ENCODE measurements around the gene LUM.

LUM gene, protein sequence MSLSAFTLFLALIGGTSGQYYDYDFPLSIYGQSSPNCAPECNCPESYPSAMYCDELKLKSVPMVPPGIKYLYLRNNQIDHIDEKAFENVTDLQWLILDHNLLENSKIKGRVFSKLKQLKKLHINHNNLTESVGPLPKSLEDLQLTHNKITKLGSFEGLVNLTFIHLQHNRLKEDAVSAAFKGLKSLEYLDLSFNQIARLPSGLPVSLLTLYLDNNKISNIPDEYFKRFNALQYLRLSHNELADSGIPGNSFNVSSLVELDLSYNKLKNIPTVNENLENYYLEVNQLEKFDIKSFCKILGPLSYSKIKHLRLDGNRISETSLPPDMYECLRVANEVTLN

DNA sequence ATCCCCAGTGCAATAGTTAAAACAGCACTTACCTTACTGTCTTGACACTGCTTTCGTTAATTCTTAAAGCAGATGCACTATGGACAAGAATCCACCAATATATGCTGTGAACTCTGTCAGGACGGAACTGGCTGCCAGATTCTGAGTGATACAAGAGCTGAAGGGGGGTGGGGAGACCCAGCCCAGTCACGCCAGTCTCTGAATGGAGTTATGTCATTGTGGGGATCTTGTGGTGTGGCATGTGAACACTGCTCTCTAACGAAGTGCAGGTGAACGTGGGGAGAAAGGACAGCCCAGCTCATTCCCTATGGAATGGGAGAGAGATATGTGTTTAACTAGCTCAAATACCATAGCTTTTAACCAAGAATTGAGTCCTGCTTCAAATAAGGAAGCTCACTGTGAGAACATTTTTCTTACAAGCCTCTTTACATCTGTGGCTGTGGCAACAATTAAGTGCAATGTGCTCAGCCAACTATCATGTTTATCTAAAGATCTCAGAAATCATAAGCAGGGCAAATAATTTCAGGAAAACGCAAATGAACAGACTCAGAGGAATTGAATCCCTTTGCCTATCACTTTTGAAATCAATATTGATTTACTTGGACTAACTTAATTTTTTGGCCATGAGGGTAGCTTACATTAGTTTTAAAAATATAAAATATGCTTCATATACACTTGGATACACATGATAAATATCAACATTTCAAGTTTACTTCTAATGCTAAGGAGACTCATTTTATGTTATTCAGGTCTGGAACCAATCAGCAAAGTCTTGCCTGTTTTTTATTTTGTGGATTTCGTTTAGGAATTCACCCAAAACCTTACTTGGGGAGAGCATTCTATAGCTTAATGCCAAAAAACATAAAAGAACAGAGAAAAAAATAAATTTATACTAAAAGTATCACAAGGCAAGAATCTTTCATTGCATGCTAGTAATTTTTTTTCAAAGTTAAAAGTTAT is at the start of gene LUM:
TSS of gene LUM (minus strand) at position 129 of the 960 bp plus-strand sequence. CDS start 2,515 bp downstream, outside the sequence.
- no peak within 1 kb of the TSS for H2AFZ ChIP-seq (ENCODE audit: low read depth)
- H3K4me3 ChIP-seq (IDR thresholded peaks at IDR 0.05; ENCODE audit: insufficient read depth, low read depth, low read length), result no peak within 1 kb of the TSS
- no peaks in the 10 kb centered on the region for H4K20me1 ChIP-seq (ENCODE audit: insufficient read depth)
- H3K27ac ChIP-seq, result no peak within 1 kb of the TSS
- H3K4me1 ChIP-seq (ENCODE audit: low read depth, poor library complexity, severe bottlenecking), result no peaks in the 10 kb centered on the region
- no peaks in the 10 kb centered on the region for H3K36me3 ChIP-seq (ENCODE audit: insufficient read depth)
- H3K79me2 ChIP-seq (ENCODE audit: insufficient read depth, low read depth), result no peaks in the 10 kb centered on the region
- TF ChIP-seq, protein P1, sequence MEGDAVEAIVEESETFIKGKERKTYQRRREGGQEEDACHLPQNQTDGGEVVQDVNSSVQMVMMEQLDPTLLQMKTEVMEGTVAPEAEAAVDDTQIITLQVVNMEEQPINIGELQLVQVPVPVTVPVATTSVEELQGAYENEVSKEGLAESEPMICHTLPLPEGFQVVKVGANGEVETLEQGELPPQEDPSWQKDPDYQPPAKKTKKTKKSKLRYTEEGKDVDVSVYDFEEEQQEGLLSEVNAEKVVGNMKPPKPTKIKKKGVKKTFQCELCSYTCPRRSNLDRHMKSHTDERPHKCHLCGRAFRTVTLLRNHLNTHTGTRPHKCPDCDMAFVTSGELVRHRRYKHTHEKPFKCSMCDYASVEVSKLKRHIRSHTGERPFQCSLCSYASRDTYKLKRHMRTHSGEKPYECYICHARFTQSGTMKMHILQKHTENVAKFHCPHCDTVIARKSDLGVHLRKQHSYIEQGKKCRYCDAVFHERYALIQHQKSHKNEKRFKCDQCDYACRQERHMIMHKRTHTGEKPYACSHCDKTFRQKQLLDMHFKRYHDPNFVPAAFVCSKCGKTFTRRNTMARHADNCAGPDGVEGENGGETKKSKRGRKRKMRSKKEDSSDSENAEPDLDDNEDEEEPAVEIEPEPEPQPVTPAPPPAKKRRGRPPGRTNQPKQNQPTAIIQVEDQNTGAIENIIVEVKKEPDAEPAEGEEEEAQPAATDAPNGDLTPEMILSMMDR (conservative IDR thresholded peaks at IDR 0.05; ENCODE audit: low read depth, low read length), result no peak
- H3K27me3 ChIP-seq (ENCODE audit: insufficient read depth, low read depth), result no peaks in the 10 kb centered on the region
- no peak within 1 kb of the TSS for H3K9ac ChIP-seq
- H3K4me2 ChIP-seq, result no peak within 1 kb of the TSS

DNA sequence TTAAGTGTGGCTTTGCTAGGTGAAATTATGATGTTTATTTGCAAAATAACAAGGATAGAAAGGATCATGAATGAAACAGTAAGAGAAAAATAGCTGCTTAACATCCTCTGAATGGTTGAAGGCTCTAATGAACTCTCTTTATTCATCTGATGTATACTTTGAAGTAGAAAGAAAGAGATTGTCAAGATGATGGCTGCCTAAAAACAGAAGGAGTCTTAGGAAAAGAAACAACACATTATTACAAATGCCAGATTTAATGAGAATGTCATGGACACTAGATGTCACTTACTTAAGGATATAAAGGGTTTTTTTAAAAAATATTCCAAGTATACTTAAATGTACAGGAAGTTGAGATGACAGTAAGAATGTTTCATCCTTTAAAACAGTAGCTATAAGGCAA is 49.7 kb upstream of the LUM start:
- Histone ChIP-seq H3K36me3 (ENCODE audit: insufficient read depth) (no peaks in the 10 kb centered on the region), H2AFZ (ENCODE audit: low read depth) (no peak overlapping the region), H3K27me3 (ENCODE audit: insufficient read depth, low read depth) (no peaks in the 10 kb centered on the region), H3K79me2 (ENCODE audit: insufficient read depth, low read depth) (no peaks in the 10 kb centered on the region), H3K4me1 (ENCODE audit: low read depth, poor library complexity, severe bottlenecking) (no peaks in the 10 kb centered on the region), H3K9ac (no peak overlapping the region), H3K27ac (no peak overlapping the region), H3K4me2 (no peak overlapping the region), H4K20me1 (ENCODE audit: insufficient read depth) (no peaks in the 10 kb centered on the region), H3K4me3 (IDR thresholded peaks at IDR 0.05; ENCODE audit: insufficient read depth, low read depth, low read length) (no peak overlapping the region)
- TF ChIP-seq, protein P1 (conservative IDR thresholded peaks at IDR 0.05; ENCODE audit: low read depth, low read length), result no peak

DNA sequence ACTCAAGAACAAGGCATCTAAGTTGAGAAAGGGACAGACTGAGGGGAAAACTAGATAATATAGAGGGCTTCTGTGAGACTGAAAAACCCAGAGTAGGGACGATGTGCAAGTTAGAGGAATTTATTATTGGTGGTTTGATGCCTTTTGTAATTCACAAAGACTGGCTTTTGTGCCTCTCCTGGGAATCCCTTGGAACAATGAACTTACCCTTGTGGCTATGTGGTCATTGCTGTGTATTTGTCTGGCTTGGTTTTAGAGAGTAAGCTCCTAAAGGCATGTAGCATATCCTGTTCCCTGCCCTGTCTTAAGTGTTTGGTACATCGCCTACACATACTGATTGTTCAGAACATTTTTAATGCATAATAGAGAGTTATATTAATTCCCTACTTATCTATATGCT is 44.7 kb upstream of the LUM start:
- no peaks in the 10 kb centered on the region for H3K36me3 ChIP-seq (ENCODE audit: insufficient read depth)

DNA sequence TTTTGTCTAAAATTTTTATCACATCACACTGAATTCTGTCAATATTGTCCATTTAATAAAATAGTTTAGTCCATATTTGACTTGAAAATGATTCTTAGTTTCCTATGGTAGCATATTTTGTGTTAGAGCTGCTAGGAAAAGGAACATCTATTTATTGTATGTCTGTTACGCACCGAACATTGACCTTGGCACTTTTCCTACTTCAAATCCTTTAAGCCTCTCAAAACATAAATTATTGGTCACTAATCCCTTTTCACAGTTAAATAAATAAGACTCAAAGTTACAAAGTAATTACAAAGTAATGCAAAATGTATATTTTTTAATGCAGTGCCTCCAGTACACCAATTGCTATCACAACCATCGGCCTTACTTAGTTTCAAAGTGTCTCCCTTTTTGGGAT is 42.8 kb upstream of the LUM start:
- no peaks in the 10 kb centered on the region for H3K36me3 ChIP-seq (ENCODE audit: insufficient read depth)

More for the DNA sequence above, 44.7 kb upstream of the LUM start:
- no peaks in the 10 kb centered on the region for H4K20me1 ChIP-seq (ENCODE audit: insufficient read depth)
- TF ChIP-seq, protein P1 (conservative IDR thresholded peaks at IDR 0.05; ENCODE audit: low read depth, low read length), result no peak
- H2AFZ ChIP-seq (ENCODE audit: low read depth), result no peak overlapping the region
- no peaks in the 10 kb centered on the region for H3K4me1 ChIP-seq (ENCODE audit: low read depth, poor library complexity, severe bottlenecking)
- H3K4me2 ChIP-seq, result no peak overlapping the region
- H3K27me3 ChIP-seq (ENCODE audit: insufficient read depth, low read depth), result no peaks in the 10 kb centered on the region
- H3K79me2 ChIP-seq (ENCODE audit: insufficient read depth, low read depth), result no peaks in the 10 kb centered on the region
- no peak overlapping the region for H3K27ac ChIP-seq
- H3K4me3 ChIP-seq (IDR thresholded peaks at IDR 0.05; ENCODE audit: insufficient read depth, low read depth, low read length), result no peak overlapping the region
- H3K9ac ChIP-seq, result no peak overlapping the region

More for the DNA sequence above, 42.8 kb upstream of the LUM start:
- Histone ChIP-seq H3K4me1 (ENCODE audit: low read depth, poor library complexity, severe bottlenecking) (no peaks in the 10 kb centered on the region), H3K4me2 (no peak overlapping the region), H3K79me2 (ENCODE audit: insufficient read depth, low read depth) (no peaks in the 10 kb centered on the region), H3K27ac (no peak overlapping the region), H3K4me3 (IDR thresholded peaks at IDR 0.05; ENCODE audit: insufficient read depth, low read depth, low read length) (no peak overlapping the region), H3K27me3 (ENCODE audit: insufficient read depth, low read depth) (no peaks in the 10 kb centered on the region), H3K9ac (no peak overlapping the region), H2AFZ (ENCODE audit: low read depth) (no peak overlapping the region), H4K20me1 (ENCODE audit: insufficient read depth) (no peaks in the 10 kb centered on the region)
- TF ChIP-seq, protein P1 (conservative IDR thresholded peaks at IDR 0.05; ENCODE audit: low read depth, low read length), result no peak

Data from KMS-11 (cell line).